ENCODE data around the gene GJC2.

Gene GJC2

GRCh38 chr1:228154670-228155571, 5.2 kb downstream of the GJC2 start:
- no peak for DNase-seq (ENCODE audit: extremely low read depth, low read depth)
- no peak for TF ChIP-seq CTCF (IDR thresholded peaks at IDR 0.05; ENCODE audit: low read depth, low read length)

- DNase-seq (ENCODE audit: extremely low read depth, low read depth), result no peak
- TF ChIP-seq CTCF (IDR thresholded peaks at IDR 0.05; ENCODE audit: low read depth, low read length), result no peak
These were observed 6.1 kb downstream of the GJC2 start for GRCh38 chr1:228155596-228156514.

GRCh38 chr1:228156515-228156881, 6.8 kb downstream of the GJC2 start:
- no peak for TF ChIP-seq CTCF (IDR thresholded peaks at IDR 0.05; ENCODE audit: low read depth, low read length)
- DNase-seq (ENCODE audit: extremely low read depth, low read depth), result no peak

- no peak for DNase-seq (ENCODE audit: extremely low read depth, low read depth)
- TF ChIP-seq CTCF (IDR thresholded peaks at IDR 0.05; ENCODE audit: low read depth, low read length), result no peak
These were observed 7.4 kb downstream of the GJC2 start for GRCh38 chr1:228156941-228157728.

- no peak for DNase-seq (ENCODE audit: extremely low read depth, low read depth)
These were observed 8.0 kb downstream of the GJC2 start for GRCh38 chr1:228157729-228158126.

More at GRCh38 chr1:228157729-228158126, 8.0 kb downstream of the GJC2 start:
- TF ChIP-seq CTCF (IDR thresholded peaks at IDR 0.05; ENCODE audit: low read depth, low read length), result no peak

Measured in AG09319 (cell line).